Fibroblast of peridontal ligament (primary cell): ENCODE measurements around the gene TTC7B.

Experiments used
- DNase-seq: peaks from one replicate; pipeline ENCODE4 v3.0.0-alpha.2; 2010; ENCODE audit errors: extremely low read depth

The TTC7B gene

GRCh38 chr14:90547250-90547649, 269.0 kb downstream of the TTC7B start:
- DNase-seq: no peak

DNA sequence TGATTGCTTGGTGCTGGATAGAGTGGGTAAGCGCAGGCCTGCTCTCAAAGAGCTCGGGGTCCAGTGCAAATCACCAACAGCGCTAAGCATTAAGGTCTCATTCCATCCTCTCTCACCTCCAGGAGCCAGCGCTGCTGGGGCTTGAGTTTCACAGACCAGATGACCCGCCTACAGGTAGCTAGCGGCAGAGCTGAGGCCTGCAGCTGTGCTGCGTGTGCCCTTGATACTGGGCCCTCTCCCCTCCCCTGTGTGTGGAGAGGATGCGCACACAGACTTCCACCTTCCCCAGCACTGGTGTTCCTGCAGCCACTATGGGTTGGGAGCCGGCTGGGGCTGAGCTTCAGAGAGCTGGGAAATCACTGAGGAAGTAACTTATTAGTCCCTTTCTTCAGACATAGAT, 269.5 kb downstream of the TTC7B start:
- no peak for DNase-seq

DNA sequence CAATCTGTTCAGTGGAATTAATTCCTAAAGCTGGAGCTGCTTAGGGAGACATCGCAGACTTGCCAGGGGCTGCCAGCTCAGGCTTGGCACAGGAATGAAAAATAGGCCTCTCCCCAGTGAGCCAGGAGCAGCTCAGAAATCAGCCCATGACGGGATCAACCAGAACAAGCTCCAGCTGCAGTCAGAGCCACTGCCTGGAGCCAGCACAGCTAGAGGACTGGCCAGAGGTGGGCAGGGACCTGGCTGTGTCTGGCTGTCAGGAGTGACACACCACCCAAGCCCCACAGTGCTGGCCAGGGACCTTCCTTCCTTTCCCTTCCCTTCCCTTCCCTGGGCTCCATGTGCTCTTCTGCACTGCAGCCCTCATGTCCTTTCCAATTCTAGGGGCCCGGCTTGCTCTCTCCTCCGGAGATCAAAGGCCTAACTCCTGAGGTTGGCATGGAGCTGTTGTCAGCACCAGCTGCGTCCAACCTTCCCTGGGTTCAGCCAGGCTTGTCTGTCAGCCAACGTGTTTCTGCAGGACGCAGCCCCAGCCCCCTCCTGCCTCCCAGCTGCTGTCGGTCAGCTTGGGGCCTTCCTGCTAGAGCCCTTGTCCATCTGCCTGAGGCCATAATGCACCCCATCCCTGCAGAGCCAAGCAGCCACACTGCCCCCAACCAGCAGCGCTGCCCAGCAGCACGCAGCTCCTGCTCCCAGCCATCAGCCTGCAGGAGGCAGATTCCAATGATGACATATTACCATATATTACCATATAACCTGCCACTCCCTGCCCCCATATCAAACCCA, 270.1 kb downstream of the TTC7B start:
- DNase-seq: no peak

GRCh38 chr14:90545382-90545781, 270.8 kb downstream of the TTC7B start:
- no peak for DNase-seq

DNA sequence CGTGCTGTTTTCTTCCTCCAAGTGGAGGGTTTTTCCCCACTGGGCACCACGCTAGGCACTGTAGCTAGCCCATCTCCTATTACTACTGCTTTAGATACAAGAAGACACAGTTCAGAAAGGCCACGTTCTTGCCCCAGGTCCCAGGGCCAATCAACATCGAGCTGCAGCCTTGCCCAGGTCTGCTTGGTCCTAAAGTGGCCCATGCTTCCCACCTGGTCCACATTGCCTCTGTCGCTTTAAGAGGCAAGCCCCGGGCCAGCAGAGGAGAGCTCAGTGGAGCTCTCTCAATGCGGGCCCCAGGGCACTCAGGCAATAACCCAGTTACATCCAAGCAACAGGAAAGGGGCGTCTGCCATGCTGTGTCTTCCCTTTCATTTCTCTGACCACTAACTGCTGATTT, 271.3 kb downstream of the TTC7B start:
- DNase-seq: no peak

GRCh38 chr14:90544566-90544965, 271.7 kb downstream of the TTC7B start:
- no peak for DNase-seq

DNA sequence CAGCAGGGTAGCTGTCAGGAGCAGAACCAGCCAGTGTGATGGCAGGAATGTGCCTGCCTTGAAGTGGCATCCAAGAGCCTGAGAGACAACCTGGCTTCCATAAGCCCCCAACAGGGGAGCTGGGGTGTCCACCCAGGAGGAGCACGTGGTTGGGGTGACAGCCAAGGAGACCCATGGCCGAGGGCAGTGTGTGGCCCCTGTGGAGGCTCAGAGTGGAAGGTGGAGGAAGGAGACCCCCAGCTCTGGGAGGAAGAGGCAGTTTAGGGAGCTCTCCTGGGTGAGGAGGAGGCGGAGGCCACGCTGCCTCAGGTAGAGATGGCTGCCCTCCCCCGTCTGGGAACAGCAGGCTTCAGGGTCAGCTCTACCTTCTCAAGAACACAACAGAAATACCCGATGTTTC, 272.4 kb downstream of the TTC7B start:
- no peak for DNase-seq

- no peak for DNase-seq
Observed at GRCh38 chr14:90541076-90541634, 275.1 kb downstream of the TTC7B start.

DNA sequence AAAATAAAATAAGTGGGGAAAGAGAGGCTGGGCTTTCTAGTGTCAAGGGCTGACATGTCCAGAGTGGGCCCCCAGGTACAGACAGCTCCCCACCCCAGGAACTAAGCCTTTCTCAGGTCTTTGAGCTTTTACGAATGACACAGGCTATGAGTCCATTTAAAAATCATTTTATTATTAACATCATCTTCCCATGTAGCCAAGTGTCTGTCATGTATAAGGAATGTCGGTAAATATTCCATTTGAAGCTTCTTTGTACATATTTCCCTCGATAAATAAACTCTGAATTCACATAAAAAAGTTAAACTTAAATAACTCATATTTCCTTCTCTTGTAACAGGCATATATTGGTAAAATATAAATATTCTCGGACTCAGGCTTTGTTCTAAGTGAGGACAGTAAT, 275.8 kb downstream of the TTC7B start:
- no peak for DNase-seq

- no peak for DNase-seq
Observed at GRCh38 chr14:90539996-90540395, 276.2 kb downstream of the TTC7B start.

GRCh38 chr14:90539496-90539775, 276.8 kb downstream of the TTC7B start:
- DNase-seq: no peak

DNA sequence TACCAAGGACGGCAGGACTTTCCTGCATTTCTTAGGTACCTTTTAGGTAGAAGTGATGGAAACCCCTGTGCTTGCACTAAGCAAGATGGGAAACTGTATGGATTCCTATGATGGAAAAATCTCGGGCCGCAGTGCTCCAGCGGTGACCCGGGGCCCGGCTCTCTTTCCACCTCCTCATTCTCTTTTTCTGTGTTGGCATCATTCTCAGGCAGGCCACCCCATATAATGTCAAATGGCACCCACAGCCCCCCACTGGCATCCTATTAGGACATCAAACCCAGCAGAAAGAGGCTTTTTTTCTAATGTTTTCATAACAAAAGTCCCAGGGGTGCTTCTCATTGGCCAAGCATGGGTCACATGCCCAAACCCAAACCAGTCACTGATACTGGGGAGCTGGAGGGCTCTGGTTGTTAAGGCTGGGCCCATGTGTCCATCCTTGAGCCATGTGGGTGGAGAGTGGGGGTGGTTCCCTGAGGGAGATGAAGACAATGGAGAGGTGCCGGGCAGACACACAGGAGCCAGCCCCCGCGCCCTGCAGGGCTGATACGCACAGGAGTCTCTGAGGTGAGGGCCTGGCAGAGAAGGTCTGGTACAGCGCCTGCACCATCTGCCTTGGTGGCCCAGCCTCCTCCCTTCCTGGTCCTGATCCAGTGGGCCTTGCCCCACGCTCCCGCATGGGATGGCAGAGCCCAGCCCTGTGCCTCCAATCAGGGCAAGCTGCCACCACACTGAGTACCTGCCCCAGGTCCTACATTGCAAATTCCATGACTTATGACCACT, 277.3 kb downstream of the TTC7B start:
- no peak for DNase-seq

DNA sequence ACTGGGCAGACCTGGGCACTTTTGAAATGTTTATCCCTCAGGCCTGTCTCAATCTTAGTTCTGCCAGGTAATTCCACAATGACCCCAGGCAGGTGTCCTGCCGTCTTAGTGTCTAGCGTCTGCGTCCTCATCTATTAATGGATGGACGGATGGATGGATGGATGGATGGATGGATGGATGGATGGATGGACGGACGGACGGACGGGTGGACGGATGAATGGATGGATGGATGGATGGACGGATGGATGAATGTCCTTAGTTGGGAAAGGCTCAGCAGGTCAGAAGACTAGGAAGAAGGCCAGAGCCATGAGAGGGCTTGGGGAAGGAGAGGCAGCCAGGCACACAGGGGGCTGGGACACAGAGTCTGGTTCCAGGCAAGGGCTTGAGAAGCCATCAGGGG, 278.1 kb downstream of the TTC7B start:
- DNase-seq: no peak

DNA sequence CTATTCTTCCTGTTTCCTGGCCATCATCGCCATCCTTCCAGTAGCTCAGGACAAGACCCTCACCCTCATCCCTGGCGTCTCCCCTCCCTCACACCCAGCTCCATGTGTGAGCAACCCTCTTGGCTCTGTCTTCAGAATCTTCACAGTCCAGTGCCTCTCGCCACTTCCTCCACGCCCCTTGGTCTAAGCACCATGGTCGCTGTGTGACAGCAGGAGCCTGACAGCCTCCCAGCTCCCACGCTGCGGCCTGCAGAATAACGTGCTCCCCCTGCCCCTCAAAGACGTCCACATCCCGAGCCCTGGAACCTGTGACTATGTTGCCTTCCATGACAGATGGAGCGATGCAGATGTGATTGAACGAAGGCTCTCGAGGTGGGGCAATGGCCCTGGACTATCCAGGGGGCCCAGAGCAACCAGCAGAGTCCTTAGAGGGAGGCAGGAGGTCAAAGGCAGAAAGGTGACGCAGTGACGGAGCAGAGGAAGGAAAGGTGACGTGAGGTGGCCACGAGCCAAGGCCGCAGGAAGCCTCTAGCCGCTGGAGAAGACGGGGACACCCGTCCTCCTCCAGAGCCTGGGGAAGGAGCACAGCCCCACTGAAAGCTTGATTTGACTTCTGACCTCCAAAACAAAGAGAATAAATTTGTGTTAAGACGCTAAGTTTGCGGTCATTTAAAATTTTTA, 279.6 kb downstream of the TTC7B start:
- DNase-seq: no peak

DNA sequence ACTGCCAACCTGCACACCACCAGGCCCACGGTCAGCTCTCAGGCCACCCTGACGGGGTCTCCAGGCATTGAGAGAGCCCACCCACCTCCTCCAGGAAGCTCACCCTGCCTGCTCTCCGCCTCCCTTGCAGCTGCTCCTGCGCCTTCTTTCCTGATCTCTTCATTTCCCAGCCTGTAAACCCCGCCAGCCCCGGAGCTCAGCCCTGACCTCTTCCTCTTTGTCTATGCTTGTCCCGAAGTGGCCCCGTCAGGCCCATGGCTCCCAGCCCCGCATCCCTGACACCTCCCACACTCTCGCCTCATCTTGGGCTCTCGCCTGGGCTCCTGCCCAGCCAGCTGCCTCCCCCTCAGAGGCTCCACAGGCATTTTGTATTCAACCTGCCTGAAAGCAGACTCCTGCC, 280.1 kb downstream of the TTC7B start:
- no peak for DNase-seq

GRCh38 chr14:90535556-90536090, 280.6 kb downstream of the TTC7B start:
- no peak for DNase-seq

DNA sequence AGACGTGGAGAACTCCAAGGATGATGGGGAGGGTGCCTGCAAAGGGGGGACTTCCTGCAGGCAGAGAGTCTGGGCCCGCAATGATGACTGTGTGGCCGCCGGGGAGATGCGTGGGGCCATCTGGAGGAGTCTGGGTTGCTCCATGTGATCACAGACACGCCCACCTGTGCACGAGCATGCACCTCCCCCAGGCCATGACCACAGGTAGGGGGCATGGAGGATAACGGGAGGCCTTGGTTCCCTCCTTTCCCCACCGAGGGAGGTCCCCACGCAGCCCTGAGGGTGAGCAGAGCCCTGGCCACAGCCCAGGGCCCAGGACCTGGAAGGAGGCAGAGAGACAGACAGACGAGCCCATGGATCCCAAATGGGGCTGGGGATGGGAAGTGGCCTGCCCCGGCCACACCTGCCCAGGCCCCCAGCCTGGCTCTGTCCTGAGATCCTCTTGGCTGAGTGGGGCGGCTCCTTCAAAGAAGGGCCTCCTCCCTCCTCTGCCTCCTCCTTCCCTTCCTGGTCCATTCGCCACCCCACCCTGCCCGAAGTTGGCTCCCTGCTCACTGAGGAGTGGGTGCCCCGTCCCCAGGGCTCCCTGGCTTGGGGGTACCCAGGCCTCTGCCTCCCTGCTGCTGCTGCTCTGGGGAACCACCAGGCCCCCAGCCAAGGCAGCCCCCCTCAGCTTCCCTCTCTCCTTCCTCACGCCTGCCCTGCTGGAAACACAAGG, 281.2 kb downstream of the TTC7B start:
- no peak for DNase-seq

GRCh38 chr14:90534091-90534837, 282.0 kb downstream of the TTC7B start:
- DNase-seq: no peak

GRCh38 chr14:90533591-90534021, 282.6 kb downstream of the TTC7B start:
- DNase-seq: no peak

DNA sequence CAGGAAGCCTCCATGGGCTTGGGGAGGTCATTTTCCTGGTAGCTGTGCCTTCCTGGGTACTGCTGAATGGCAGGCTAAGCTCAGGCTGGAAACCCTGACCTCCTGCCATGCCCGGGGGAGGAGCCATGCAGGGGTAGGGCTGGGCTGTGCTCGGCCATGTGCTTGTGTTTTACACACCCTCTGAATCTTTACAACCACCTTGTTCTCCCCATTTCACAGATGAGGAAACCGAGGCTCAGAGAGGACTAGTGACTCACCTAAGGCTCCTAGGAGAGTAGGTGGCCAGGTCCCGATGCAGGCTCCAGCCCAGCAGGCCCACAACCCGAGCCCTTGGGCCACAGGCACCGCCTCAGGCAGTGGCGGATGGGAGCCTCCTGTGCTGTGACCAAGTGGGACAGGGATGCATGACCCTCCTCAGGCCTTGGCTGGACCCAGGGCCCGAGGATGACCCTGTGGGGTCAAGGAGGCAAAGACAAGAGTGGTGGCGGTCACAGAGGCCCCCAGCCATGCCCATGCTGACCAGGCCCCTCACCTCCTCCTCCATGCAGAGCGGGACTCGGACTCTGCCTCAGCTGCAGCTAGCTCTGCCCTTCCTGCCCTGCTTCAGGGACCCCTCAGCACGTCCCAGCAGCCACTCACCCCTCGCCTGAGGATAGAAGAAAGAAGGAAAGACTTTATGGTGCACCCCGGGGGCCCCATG, 283.3 kb downstream of the TTC7B start:
- DNase-seq: no peak
